GM12891 (cell line): ENCODE data around the gene C4orf54.

Source experiments
- POLR2A ChIP-seq: IDR thresholded peaks from 2 replicates; pipeline ENCODE4 v1.6.1; 2011; ENCODE audit warnings: low read depth, low read length, control low read depth
- SPI1 ChIP-seq: IDR thresholded peaks from 2 replicates; pipeline ENCODE4 v1.6.1; 2011; ENCODE audit warnings: low read depth, low read length, control low read depth

DNA sequence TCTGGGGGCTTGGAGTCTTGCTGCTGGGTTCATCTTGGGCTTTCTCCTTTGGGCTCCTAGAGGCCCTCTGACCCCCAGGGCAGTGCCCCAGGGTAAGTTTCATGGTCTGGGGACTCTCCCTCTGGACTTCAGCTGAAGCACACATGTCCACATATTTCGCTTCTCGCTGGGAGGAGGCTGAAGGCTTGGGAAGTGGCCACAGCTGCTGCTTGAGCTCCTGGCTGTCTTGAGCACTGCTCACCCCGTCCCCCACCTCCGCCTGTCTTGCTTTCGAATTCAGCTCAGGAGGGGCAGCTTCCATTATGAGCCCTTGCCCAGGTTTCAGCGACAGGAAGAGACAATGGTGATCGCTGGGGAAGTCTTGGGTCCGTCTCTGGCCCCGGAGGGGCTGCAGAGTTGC lies 3.7 kb downstream of the C4orf54 start:
- TF ChIP-seq POLR2A (no peak), SPI1 (no peak)
